Caco-2 (cell line): ENCODE measurements around the gene CDC42EP3. TPM values are rescaled to one million over a fixed set of nuclear protein-coding genes. Genes with fewer than 3 reads are reported as not detected.

Source experiments
- BruUV-seq: library from RNA; stranded (reverse); fragments of 400-500 nt; replicated peaks from 2 replicates; lab custom pipeline; 2021; lab: Mats Ljungman, UMichigan
- CTCF ChIA-PET: fragments of 300-600 bp; sonication (Branson Sonifier 250); formaldehyde crosslinking; loops from one replicate; lab custom pipeline; 2022; ENCODE audit warnings: antibody characterized with exemption; lab: Charles Lee
- POLR2A ChIA-PET: fragments of 300-600 bp; sonication (Branson Sonifier 250); formaldehyde crosslinking; loops from one replicate; lab custom pipeline; 2022; ENCODE audit warnings: antibody characterized with exemption; lab: Charles Lee
- DNase-seq, 2 experiments: peaks; one replicate each; pipeline versions ENCODE4 v3.0.0 to v3.0.0-alpha.2; 2020 to 2022
- H3K27me3 ChIP-seq: replicated peaks from 2 replicates; pipeline ENCODE4 v1.6.0; 2011; ENCODE audit warnings: low read length; ENCODE audit not compliant: control insufficient read depth, insufficient read depth
- H3K36me3 ChIP-seq: 2 replicates; pipeline ENCODE4 v1.5.1; 2011; ENCODE audit warnings: low read length; ENCODE audit not compliant: control insufficient read depth, insufficient read depth
- H3K4me1 ChIP-seq: fragments of 250-450 bp; sonication (Bioruptor Pico); 2 replicates; pipeline ENCODE4 v1.5.1; 2020; ENCODE audit warnings: mild to moderate bottlenecking
- H3K4me3 ChIP-seq: 2 replicates; pipeline ENCODE4 v1.5.1; 2011; ENCODE audit warnings: low read depth, mild to moderate bottlenecking, control low read depth, low read length
- H3K9me3 ChIP-seq: fragments of 250-450 bp; sonication (Bioruptor Pico); 2 replicates; pipeline ENCODE4 v1.5.1; 2020; ENCODE audit warnings: mild to moderate bottlenecking, moderate library complexity
- H3K27ac Mint-ChIP-seq: one replicate; pipeline ENCODE4 v1.8.0; 2022; ENCODE audit warnings: mixed read lengths; ENCODE audit not compliant: unreplicated experiment
- H3K27me3 Mint-ChIP-seq: one replicate; pipeline ENCODE4 v1.8.0; 2022; ENCODE audit warnings: mixed read lengths; ENCODE audit not compliant: insufficient read depth, unreplicated experiment
- H3K36me3 Mint-ChIP-seq: one replicate; pipeline ENCODE4 v1.8.0; 2022; ENCODE audit warnings: mild to moderate bottlenecking, mixed read lengths; ENCODE audit not compliant: insufficient read depth, unreplicated experiment
- H3K4me1 Mint-ChIP-seq: one replicate; pipeline ENCODE4 v1.8.0; 2022; ENCODE audit warnings: low read depth, mixed read lengths; ENCODE audit not compliant: unreplicated experiment
- H3K4me3 Mint-ChIP-seq: one replicate; pipeline ENCODE4 v1.8.0; 2022; ENCODE audit warnings: mild to moderate bottlenecking, moderate library complexity, mixed read lengths; ENCODE audit not compliant: unreplicated experiment
- H3K9me3 Mint-ChIP-seq: one replicate; pipeline ENCODE4 v1.8.0; 2022; ENCODE audit warnings: mixed read lengths; ENCODE audit not compliant: unreplicated experiment
- CTCF ChIP-seq, 2 experiments: fragments of 200-600 bp in 1 of 2; IDR thresholded peaks; 1 replicate in 1 of 2; 2 replicates in 1 of 2; pipeline versions ENCODE4 v1.5.1 to v1.8.0; 2011 to 2022; ENCODE audit warnings: antibody characterized with exemption in 1 of 2, control low read depth in 1 of 2, inconsistent platforms in 1 of 2, low read depth in 1 of 2, low read length in 1 of 2, mild to moderate bottlenecking in 1 of 2, moderate library complexity in 1 of 2; ENCODE audit not compliant: insufficient read depth in 1 of 2, severe bottlenecking in 1 of 2, unreplicated experiment in 1 of 2
- intact Hi-C: fragments of 100-400 bp; cut with micrococcal nuclease; formaldehyde crosslinking; loops from one replicate; pipeline ENCODE4 v1.10.0; 2022; ENCODE audit not compliant: unreplicated experiment
- total RNA-seq: library from RNA; stranded (reverse); gene quantifications from 2 replicates; pipeline ENCODE4 v1.2.3, GENCODE V29; 2022

The CDC42EP3 gene
- total RNA-seq, 1 experiment from 2014 or later = 95.8 TPM

- no peaks in the 10 kb centered on the region for H3K27me3 Mint-ChIP-seq
- Histone ChIP-seq H3K4me1 (peaks cover 26% of the 10 kb centered on the region), H3K9me3 (no peaks in the 10 kb centered on the region), H3K27me3 (no peaks in the 10 kb centered on the region), H3K36me3 (no peaks in the 10 kb centered on the region), H3K4me3 (no peak overlapping the region)
- CTCF ChIA-PET = no interaction called here
- H3K4me1 Mint-ChIP-seq = peaks cover 31% of the 10 kb centered on the region
- no peak for DNase-seq
- POLR2A ChIA-PET = no interaction called here
- no peak overlapping the region for H3K4me3 Mint-ChIP-seq
- BruUV-seq = no TSS peak
- TF ChIP-seq CTCF (IDR thresholded peaks at IDR 0.05; ENCODE audit: insufficient read depth in 1 of 2, low read depth in 1 of 2, low read length in 1 of 2, severe bottlenecking in 1 of 2, unreplicated experiment in 1 of 2) = no peak
- H3K9me3 Mint-ChIP-seq = no peaks in the 10 kb centered on the region
- intact Hi-C loops = no loop called here
- H3K27ac Mint-ChIP-seq = no peak overlapping the region
- H3K36me3 Mint-ChIP-seq = no peaks in the 10 kb centered on the region
Measured at GRCh38 chr2:37692711-37693110, 21.3 kb upstream of the CDC42EP3 start.

DNA sequence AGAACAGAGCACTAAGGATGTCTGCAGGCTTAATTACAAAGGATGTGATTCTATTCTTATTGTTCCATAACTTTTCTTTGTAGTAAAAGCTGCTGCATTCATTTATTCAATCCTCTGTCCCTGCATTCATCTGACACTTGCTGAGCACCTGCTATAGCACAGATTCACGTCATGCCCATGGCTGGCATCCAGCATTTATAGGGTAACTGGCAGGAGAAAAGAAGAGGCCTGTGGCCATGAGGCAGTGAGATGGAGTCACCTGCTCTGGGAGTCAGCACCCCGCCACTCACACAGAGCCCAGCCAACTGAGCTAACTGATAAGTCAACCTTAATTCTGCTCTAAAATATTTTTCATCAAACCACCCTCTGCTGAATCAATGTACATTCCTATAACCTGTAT is 18.3 kb upstream of the CDC42EP3 start:
- Histone ChIP-seq H3K27me3 (no peaks in the 10 kb centered on the region), H3K9me3 (no peaks in the 10 kb centered on the region), H3K36me3 (no peaks in the 10 kb centered on the region), H3K4me1 (peaks cover 26% of the 10 kb centered on the region), H3K4me3 (no peak overlapping the region)
- no peak for DNase-seq
- CTCF ChIA-PET = interaction anchor here (0.8 kb wide), 1 partner anchor 17 kb away, joined by 6 read pairs; no protein-coding TSS in a partner anchor
- no peak for TF ChIP-seq CTCF (IDR thresholded peaks at IDR 0.05; ENCODE audit: insufficient read depth in 1 of 2, low read depth in 1 of 2, low read length in 1 of 2, severe bottlenecking in 1 of 2, unreplicated experiment in 1 of 2)
- Mint-ChIP-seq H3K27me3 (no peaks in the 10 kb centered on the region), H3K9me3 (no peaks in the 10 kb centered on the region), H3K4me1 (peaks cover 31% of the 10 kb centered on the region), H3K36me3 (no peaks in the 10 kb centered on the region), H3K4me3 (peak overlapping the region; percentile 36), H3K27ac (peak overlapping the region; percentile 42)
- no TSS peak for BruUV-seq
- intact Hi-C loops = loop anchor here (1.0 to 5.0 kb wide), 3 partner anchors 17 to 113 kb away; no protein-coding TSS in a partner anchor
- POLR2A ChIA-PET = interaction anchor here (0.6 to 1.5 kb wide), 5 partner anchors 18 to 235 kb away, joined by 3 to 6 read pairs (median 3); partner anchors contain the start of gene RMDN2

GRCh38 chr2:37688771-37689468 is 17.5 kb upstream of the CDC42EP3 start:
- Mint-ChIP-seq H3K27ac (peak overlapping the region; percentile 70), H3K36me3 (no peaks in the 10 kb centered on the region), H3K9me3 (no peaks in the 10 kb centered on the region), H3K4me3 (peak overlapping the region; percentile 36), H3K4me1 (peaks cover 31% of the 10 kb centered on the region), H3K27me3 (no peaks in the 10 kb centered on the region)
- H3K9me3 ChIP-seq = no peaks in the 10 kb centered on the region
- H3K4me3 ChIP-seq = no peak overlapping the region
- no peaks in the 10 kb centered on the region for H3K36me3 ChIP-seq
- intact Hi-C loops = loop anchor here (1.0 to 5.0 kb wide), 3 partner anchors 16 to 113 kb away; no protein-coding TSS in a partner anchor
- peaks cover 26% of the 10 kb centered on the region for H3K4me1 ChIP-seq
- CTCF ChIA-PET = interaction anchor here (1.0 kb wide), 1 partner anchor 144 kb away, joined by 4 read pairs; no protein-coding TSS in a partner anchor
- TSS peak; percentile 82 for BruUV-seq
- peak; percentile 74 to 82 for DNase-seq
- H3K27me3 ChIP-seq = no peaks in the 10 kb centered on the region
- TF ChIP-seq CTCF (IDR thresholded peaks at IDR 0.05; ENCODE audit: insufficient read depth in 1 of 2, low read depth in 1 of 2, low read length in 1 of 2, severe bottlenecking in 1 of 2, unreplicated experiment in 1 of 2) = no peak
- POLR2A ChIA-PET = interaction anchor here (0.5 to 1.5 kb wide), 6 partner anchors 17 to 236 kb away, joined by 3 to 6 read pairs (median 3); partner anchors contain the start of gene RMDN2
